Stomach smooth muscle (tissue), 2 donors: Measurements from ENCODE around the gene TMEM214.

ENCODE experiments used
- H3K27ac ChIP-seq: one replicate; pipeline ENCODE4 v1.7.0; 2013; ENCODE audit warnings: mild to moderate bottlenecking, low read length, inconsistent platforms
- H3K27me3 ChIP-seq, 2 donors: one replicate each; pipeline ENCODE4 v1.7.0; 2013; ENCODE audit warnings: low read length in 2 of 2; ENCODE audit not compliant: insufficient read depth in 2 of 2, control insufficient read depth in 1 of 2
- H3K36me3 ChIP-seq, 2 donors: one replicate each; pipeline ENCODE4 v1.7.0; 2013; ENCODE audit warnings: low read length in 2 of 2; ENCODE audit not compliant: control insufficient read depth in 2 of 2, insufficient read depth in 2 of 2
- H3K4me1 ChIP-seq: one replicate; pipeline ENCODE4 v1.7.0; 2013; ENCODE audit warnings: low read length; ENCODE audit not compliant: control insufficient read depth, insufficient read depth
- H3K4me3 ChIP-seq, 2 donors: one replicate each; pipeline ENCODE4 v1.7.0; 2013; ENCODE audit warnings: low read length in 2 of 2
- H3K9ac ChIP-seq, 2 donors: one replicate each; pipeline ENCODE4 v1.7.0; 2013; ENCODE audit warnings: low read length in 2 of 2, mild to moderate bottlenecking in 1 of 2
- H3K9me3 ChIP-seq, 2 donors: one replicate each; pipeline ENCODE4 v1.7.0; 2013; ENCODE audit warnings: low read length in 2 of 2; ENCODE audit not compliant: control insufficient read depth in 2 of 2
- donor health status: healthy.
- donor health status: Pancreatic carcinoma.

The TMEM214 gene

GRCh38 chr2:27079233-27080139, 46.7 kb downstream of the TMEM214 start:
- H3K27me3 ChIP-seq, result no peaks in the 10 kb centered on the region
- H3K9me3 ChIP-seq, result no peaks in the 10 kb centered on the region
- peak overlapping the region; percentile 82 to 92 for H3K9ac ChIP-seq
- peaks cover 92% of the 10 kb centered on the region for H3K4me1 ChIP-seq
- H3K36me3 ChIP-seq, result peaks cover 2 to 19% of the 10 kb centered on the region in 2 donors
- H3K4me3 ChIP-seq, result peak overlapping the region; percentile 90 to 93
- H3K27ac ChIP-seq, result peak overlapping the region; percentile 100

- Histone ChIP-seq H3K9ac (peak overlapping the region; percentile 82 to 92), H3K4me1 (peaks cover 92% of the 10 kb centered on the region)
Observed at GRCh38 chr2:27080140-27080469, 47.3 kb downstream of the TMEM214 start.

GRCh38 chr2:27080603-27080936, 47.8 kb downstream of the TMEM214 start:
- Histone ChIP-seq H3K36me3 (peaks cover 2 to 19% of the 10 kb centered on the region in 2 donors), H3K4me1 (peaks cover 92% of the 10 kb centered on the region), H3K9ac (peak overlapping the region; percentile 82 to 92), H3K4me3 (peak overlapping the region; percentile 90 to 93), H3K27me3 (no peaks in the 10 kb centered on the region), H3K27ac (peak overlapping the region; percentile 100), H3K9me3 (no peaks in the 10 kb centered on the region)

More at GRCh38 chr2:27080140-27080469, 47.3 kb downstream of the TMEM214 start:
- H3K36me3 ChIP-seq, result peaks cover 2 to 19% of the 10 kb centered on the region in 2 donors
- H3K27ac ChIP-seq, result peak overlapping the region; percentile 100
- no peaks in the 10 kb centered on the region for H3K9me3 ChIP-seq
- no peaks in the 10 kb centered on the region for H3K27me3 ChIP-seq
- H3K4me3 ChIP-seq, result peak overlapping the region; percentile 90 to 93

GRCh38 chr2:27081984-27082772, 49.4 kb downstream of the TMEM214 start:
- H3K9ac ChIP-seq, result no peak overlapping the region
- H3K4me1 ChIP-seq, result peaks cover 91% of the 10 kb centered on the region
- H3K27ac ChIP-seq, result peak overlapping the region; percentile 100

GRCh38 chr2:27082773-27083409, 50.1 kb downstream of the TMEM214 start:
- Histone ChIP-seq H3K9ac (peak overlapping the region in 1 of 2 donors; percentile 22), H3K27ac (peak overlapping the region; percentile 82), H3K4me1 (peaks cover 89% of the 10 kb centered on the region), H3K9me3 (no peaks in the 10 kb centered on the region), H3K27me3 (no peaks in the 10 kb centered on the region), H3K4me3 (peak overlapping the region in 1 of 2 donors; percentile 44), H3K36me3 (peaks cover 2 to 19% of the 10 kb centered on the region in 2 donors)

More at GRCh38 chr2:27081984-27082772, 49.4 kb downstream of the TMEM214 start:
- peaks cover 2 to 19% of the 10 kb centered on the region in 2 donors for H3K36me3 ChIP-seq
- peak overlapping the region; percentile 90 to 93 for H3K4me3 ChIP-seq
- H3K9me3 ChIP-seq, result no peaks in the 10 kb centered on the region
- H3K27me3 ChIP-seq, result no peaks in the 10 kb centered on the region

- peaks cover 85% of the 10 kb centered on the region for H3K4me1 ChIP-seq
- no peaks in the 10 kb centered on the region for H3K27me3 ChIP-seq
- H3K36me3 ChIP-seq, result peaks cover 2 to 19% of the 10 kb centered on the region in 2 donors
- H3K4me3 ChIP-seq, result peak overlapping the region in 1 of 2 donors; percentile 22
- H3K27ac ChIP-seq, result peak overlapping the region; percentile 82
- peak overlapping the region in 1 of 2 donors; percentile 22 for H3K9ac ChIP-seq
- H3K9me3 ChIP-seq, result no peaks in the 10 kb centered on the region
Observed at GRCh38 chr2:27083410-27084296, 50.9 kb downstream of the TMEM214 start.

- Histone ChIP-seq H3K9me3 (no peaks in the 10 kb centered on the region), H3K9ac (peak overlapping the region in 1 of 2 donors; percentile 47), H3K36me3 (peaks cover 2 to 19% of the 10 kb centered on the region in 2 donors), H3K4me3 (peak overlapping the region in 1 of 2 donors; percentile 22), H3K27ac (peak overlapping the region; percentile 82), H3K4me1 (peaks cover 77% of the 10 kb centered on the region), H3K27me3 (no peaks in the 10 kb centered on the region)
Observed at GRCh38 chr2:27084297-27085061, 51.7 kb downstream of the TMEM214 start.

GRCh38 chr2:27085062-27085672, 52.4 kb downstream of the TMEM214 start:
- Histone ChIP-seq H3K27me3 (no peaks in the 10 kb centered on the region), H3K4me1 (peaks cover 70% of the 10 kb centered on the region), H3K9me3 (no peaks in the 10 kb centered on the region), H3K4me3 (peak overlapping the region; percentile 38 to 76), H3K36me3 (peaks cover 2 to 15% of the 10 kb centered on the region in 2 donors), H3K9ac (peak overlapping the region; percentile 47 to 62), H3K27ac (peak overlapping the region; percentile 82)

- H3K27me3 ChIP-seq, result no peaks in the 10 kb centered on the region
- H3K9ac ChIP-seq, result peak overlapping the region; percentile 62 to 64
- peaks cover 2 to 11% of the 10 kb centered on the region in 2 donors for H3K36me3 ChIP-seq
- peaks cover 65% of the 10 kb centered on the region for H3K4me1 ChIP-seq
- peak overlapping the region; percentile 38 to 76 for H3K4me3 ChIP-seq
- peak overlapping the region; percentile 82 for H3K27ac ChIP-seq
- H3K9me3 ChIP-seq, result no peaks in the 10 kb centered on the region
Observed at GRCh38 chr2:27085673-27086089, 52.9 kb downstream of the TMEM214 start.
